Right renal cortex interstitium (tissue), 3 donors: Measurements from ENCODE around the gene CDKAL1. TPM values are rescaled to one million over a fixed set of nuclear protein-coding genes. Genes with fewer than 3 reads are reported as not detected.
"Not testable (repeated sequence)": the region's sequence is repeated elsewhere in the genome, so short reads cannot be mapped to it uniquely, and the experiment has no call there.

ENCODE experiments used
- DNase-seq, 3 donors: peaks; one replicate each; pipeline ENCODE4 v3.0.0-alpha.2; 2013; ENCODE audit warnings: low read depth in 3 of 3, low spot score in 2 of 3
- polyA plus RNA-seq, 3 donors: library from polyadenylated mRNA; unstranded; fragments of 120-200 nt; gene quantifications; one replicate each; pipeline ENCODE4 v1.2.1, GENCODE V29; 2013; ENCODE audit not compliant: insufficient read length in 3 of 3

CDKAL1 gene
- polyA plus RNA-seq, 3 donors, result 18.4 to 19.6 (median 19.6) TPM

DNA sequence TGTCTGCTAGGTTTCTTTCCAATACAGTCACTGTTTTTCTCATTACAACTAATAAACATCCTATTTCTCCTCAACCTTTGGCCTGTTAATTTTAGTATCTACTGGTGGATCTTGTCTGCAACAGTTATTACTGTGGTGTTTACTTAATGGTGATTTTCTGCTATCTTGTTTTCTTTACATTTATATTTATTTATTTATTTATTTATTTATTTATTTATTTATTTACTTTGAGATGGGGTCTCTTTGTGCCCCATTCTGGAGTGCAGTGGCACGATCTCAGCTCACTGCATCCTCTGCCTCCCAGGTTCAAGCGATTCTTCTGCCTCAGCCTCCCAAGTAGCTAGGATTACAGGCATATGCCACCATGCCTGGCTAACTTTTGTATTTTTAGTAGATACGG, 15.1 kb downstream of the CDKAL1 start:
- DNase-seq, result not testable (repeated sequence)

GRCh38 chr6:20554326-20554725, 20.1 kb downstream of the CDKAL1 start:
- DNase-seq, result no peak

- no peak for DNase-seq
Observed at GRCh38 chr6:20554817-20555216, 20.6 kb downstream of the CDKAL1 start.

DNA sequence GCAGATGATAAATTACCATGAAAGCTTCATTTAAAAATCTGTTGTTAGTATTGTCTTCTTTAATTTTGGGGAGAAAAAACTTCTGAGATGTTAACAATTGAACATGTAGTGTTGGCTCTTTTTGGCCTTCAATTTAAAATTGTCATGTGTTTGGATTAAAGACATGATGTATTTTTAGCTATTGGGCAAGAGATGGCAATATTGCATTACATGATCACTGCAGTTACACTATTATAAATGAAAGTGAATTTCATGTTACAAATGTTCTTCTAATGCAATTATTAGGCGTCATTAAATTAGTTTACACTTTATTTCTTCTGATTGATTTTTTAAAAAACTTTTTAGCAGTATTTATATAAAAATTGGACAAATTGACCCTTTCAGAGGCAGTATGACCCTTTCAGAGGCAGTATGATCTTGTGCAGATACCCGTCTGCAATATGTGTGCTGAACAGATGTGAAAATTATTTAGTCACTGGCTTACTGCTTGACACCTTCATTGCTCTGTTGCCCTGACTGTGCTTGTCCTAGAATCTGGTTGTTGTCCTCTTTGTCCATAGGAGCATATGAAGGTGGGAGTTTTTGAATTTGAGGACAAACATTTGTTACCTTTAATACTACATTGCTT, 25.8 kb downstream of the CDKAL1 start:
- DNase-seq, result no peak

GRCh38 chr6:20563377-20563776, 29.1 kb downstream of the CDKAL1 start:
- DNase-seq, result no peak

GRCh38 chr6:20564269-20564668, 30.0 kb downstream of the CDKAL1 start:
- no peak for DNase-seq

GRCh38 chr6:20564777-20565176, 30.5 kb downstream of the CDKAL1 start:
- no peak for DNase-seq

- DNase-seq, result no peak
Observed at GRCh38 chr6:20565342-20565741, 31.1 kb downstream of the CDKAL1 start.

- DNase-seq, result no peak
Observed at GRCh38 chr6:20566109-20566508, 31.9 kb downstream of the CDKAL1 start.

- no peak for DNase-seq
Observed at GRCh38 chr6:20569000-20569610, 34.8 kb downstream of the CDKAL1 start.

DNA sequence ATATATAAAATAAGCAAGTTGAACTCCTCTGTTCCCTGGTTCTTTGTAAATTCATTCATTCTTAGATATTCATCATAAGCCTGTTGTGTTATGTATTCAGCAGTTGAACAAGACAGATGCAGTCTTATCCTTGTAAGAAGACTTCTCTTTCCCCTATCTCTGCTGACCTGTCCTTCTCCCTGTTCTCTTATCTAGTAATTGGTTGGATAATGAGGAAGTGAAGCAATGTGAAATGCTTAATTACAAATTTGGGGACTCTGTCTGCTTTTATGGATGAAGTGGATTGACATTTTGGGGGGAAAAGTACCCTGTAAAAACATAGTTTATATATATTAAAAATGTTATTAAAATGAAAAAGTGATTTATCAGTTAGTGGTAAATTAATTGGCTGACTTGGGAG, 37.0 kb downstream of the CDKAL1 start:
- DNase-seq, result no peak

DNA sequence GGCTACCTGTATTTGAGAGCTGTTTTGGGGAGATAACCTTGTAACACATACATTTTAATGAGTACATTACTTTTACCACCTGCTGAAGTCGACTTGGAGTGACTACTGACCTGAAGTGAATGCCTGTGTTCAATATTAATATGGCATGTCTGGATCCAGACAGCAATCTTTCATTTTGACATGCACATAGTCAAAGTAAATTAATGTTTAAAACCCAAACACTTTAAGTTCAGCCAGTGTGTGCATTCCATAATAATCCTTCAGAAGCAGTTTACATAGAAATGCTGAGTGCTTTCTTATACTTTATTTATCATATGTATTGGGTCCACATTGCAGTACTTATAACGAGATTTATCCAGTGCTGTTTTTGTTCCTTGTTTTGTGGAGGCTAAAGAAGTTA, 38.0 kb downstream of the CDKAL1 start:
- no peak for DNase-seq

DNA sequence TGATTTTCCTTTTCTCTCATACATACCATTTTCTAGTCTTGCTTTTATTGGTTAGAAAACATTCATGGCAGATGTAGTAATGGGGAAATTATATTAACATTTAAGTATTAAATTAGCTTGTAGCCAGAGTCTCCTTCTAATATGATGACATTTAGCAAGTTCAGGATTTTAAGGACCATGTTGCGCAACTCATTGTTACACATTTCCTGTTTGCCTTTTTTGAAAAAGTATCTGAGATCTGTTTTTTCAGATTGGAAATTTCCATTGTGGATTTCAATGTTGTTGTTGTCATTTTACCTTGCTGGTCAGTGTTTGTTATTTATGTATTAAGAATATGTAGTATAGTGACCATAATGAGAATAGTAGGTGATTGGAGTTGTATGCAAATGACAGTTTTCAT, 38.7 kb downstream of the CDKAL1 start:
- DNase-seq, result no peak

DNA sequence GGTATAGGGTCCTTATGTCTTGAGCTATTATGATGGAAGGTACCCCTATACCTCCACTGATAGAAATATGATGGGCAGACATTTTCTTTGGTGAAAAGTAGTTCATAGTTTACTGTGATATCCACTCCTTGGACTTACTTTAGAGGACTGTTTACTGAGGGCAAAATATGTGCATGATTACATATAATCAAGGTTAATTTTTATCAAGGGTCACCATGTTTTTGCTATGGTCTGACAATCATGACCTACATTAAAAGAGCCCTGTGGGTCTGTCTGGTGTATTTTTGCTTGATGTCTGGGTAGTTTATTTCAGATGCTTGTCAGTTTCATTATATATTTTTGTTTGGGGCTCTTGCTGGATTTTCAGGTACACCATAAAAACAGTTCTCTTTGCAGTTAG, 40.1 kb downstream of the CDKAL1 start:
- no peak for DNase-seq

GRCh38 chr6:20575125-20575524, 40.9 kb downstream of the CDKAL1 start:
- DNase-seq, result no peak

- no peak for DNase-seq
Observed at GRCh38 chr6:20575704-20576451, 41.6 kb downstream of the CDKAL1 start.

GRCh38 chr6:20577173-20577688, 43.0 kb downstream of the CDKAL1 start:
- DNase-seq, result no peak

GRCh38 chr6:20581070-20581469, 46.8 kb downstream of the CDKAL1 start:
- DNase-seq, result no peak

DNA sequence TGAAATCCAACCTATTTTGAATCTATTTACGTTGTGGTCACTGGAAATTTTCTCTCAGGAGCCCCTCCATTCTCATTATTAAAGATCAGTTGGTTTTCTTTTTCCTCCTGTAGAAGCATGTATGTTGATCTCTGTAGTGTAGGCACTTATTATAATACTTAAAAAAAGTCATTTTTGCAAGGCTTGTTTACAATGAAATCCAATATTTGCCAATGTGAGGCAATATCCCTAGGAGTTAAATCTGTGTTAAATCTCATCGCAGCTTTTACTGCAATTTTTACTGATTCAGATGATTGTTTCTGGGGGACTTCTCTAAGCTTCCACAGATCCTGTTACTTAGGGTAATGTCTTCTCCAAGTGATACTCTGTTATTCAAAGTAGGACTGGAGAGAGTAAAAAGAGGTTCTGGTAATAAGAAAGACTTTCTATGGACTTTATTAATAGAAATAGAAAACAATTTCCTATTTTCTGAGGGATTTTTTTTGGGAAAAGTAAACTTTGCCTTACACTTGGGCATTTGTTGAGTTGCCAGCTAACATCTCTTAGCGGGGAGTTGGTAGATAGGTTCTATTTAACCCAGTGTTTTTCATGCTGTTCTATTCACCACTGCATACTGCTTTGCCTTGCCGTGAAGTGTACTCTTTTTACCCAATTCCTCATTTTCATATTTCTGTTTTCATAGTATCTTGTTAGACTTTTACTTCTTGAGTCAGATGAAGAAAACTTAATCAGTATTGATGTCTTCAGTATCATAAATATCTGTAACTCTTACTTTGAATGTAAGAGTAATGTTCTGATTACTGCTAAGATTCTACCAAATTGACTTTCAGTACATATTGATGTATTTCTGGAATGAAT, 48.6 kb downstream of the CDKAL1 start:
- DNase-seq, result no peak

DNA sequence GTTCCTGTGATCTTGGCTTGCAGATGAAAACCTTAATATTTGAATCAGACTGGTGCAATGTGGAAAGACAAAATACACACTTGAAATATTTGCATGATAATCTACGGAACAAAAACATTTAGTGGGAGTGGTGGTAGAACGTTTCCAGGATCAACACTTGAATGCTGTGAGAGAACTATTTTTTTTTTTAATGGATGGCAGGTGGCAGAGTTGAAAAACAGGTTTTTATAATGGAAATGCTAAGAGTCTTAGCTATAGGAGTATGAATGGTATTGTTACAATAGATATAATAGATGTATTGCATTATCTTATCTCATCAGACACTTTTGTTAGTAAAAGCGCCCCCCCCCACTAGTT, 49.2 kb downstream of the CDKAL1 start:
- no peak for DNase-seq

- DNase-seq, result no peak
Observed at GRCh38 chr6:20584100-20584731, 50.0 kb downstream of the CDKAL1 start.
